ENCODE measurements around the gene VPS41.

DNA sequence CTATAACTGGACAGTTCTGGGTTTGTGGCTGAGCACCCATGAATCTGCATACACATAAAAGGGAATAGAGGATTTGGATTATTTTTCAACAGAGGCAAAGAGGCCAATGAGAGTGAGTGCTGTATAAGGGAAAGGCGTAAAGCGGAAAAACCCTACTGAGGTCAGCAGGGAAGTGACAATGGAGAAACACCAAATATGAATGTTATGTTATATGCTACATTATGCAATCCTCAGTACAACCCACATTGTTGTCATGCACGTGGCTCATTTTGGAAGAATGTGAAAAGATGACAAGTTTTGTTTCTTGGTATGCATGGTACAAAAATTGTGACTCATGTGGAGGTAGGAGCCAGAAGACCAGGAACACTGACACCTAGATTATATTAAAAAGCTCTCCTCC lies 164.2 kb downstream of the VPS41 start:
- TF ChIP-seq SPI1 (IDR thresholded peaks at IDR 0.05; ENCODE audit: low read depth, low read length) = no peak
- no peak for TF ChIP-seq POLR2A (IDR thresholded peaks at IDR 0.05; ENCODE audit: low read depth, low read length)
- no peak for TF ChIP-seq TAF1 (IDR thresholded peaks at IDR 0.05; ENCODE audit: low read depth, low read length)

Measured in GM12891 (cell line).